HepG2 (cell line): Measurements from ENCODE around the gene CKLF. TPM values are rescaled to one million over a fixed set of nuclear protein-coding genes. Genes with fewer than 3 reads are reported as not detected.

ENCODE experiments used
- ATAC-seq: fragments of 200-7000 bp; cut with Tn5 transposase; 3 replicates; pipeline ENCODE4 v1.9.1; 2020; ENCODE audit warnings: mild to moderate bottlenecking, moderate library complexity
- BruUV-seq: library from RNA; stranded (reverse); fragments of 400-500 nt; replicated peaks from 2 replicates; lab custom pipeline; 2021; lab: Mats Ljungman, UMichigan
- CTCF ChIA-PET: fragments of 300-600 bp; formaldehyde crosslinking; extraction: SDS; loops from one replicate; lab custom pipeline; 2021; ENCODE audit warnings: low total read pairs, inconsistent platforms, low intra/inter-chr PET ratio; lab: Yijun Ruan, JAX
- POLR2A ChIA-PET: fragments of 350-600 bp; sonication (Branson Sonifier 250); formaldehyde crosslinking; loops from one replicate; lab custom pipeline; 2020; ENCODE audit warnings: antibody characterized with exemption, inconsistent platforms; lab: Yijun Ruan, JAX
- DNase-seq: peaks from one replicate; pipeline ENCODE4 v3.0.0-alpha.2; 2015; ENCODE audit warnings: low spot score
- FAIRE-seq: peaks from 3 replicates; lab custom pipeline; 2011; peaks lifted over from hg19 to GRCh38; lab: Jason Lieb, UNC
- H2AFZ ChIP-seq: one replicate; pipeline ENCODE4 v1.6.1; 2011; ENCODE audit warnings: low read length, inconsistent platforms
- H3K27ac ChIP-seq: fragments of 300-600 bp; 3 replicates; pipeline ENCODE4 v1.8.0; 2011; ENCODE audit warnings: mixed run types, mild to moderate bottlenecking, mixed read lengths, low read length, inconsistent platforms; ENCODE audit not compliant: insufficient read depth; ENCODE audit errors: extremely low read length
- H3K27me3 ChIP-seq, 2 experiments: fragments of 200-600 bp in 1 of 2; 2 replicates in 1 of 2; 3 replicates in 1 of 2; pipeline versions ENCODE4 v1.6.0 to v1.8.0; 2011; ENCODE audit warnings: low read length in 2 of 2, mild to moderate bottlenecking in 2 of 2, moderate library complexity in 2 of 2, inconsistent platforms in 1 of 2; ENCODE audit not compliant: insufficient read depth in 2 of 2, control insufficient read depth in 1 of 2
- H3K36me3 ChIP-seq, 2 experiments: fragments of 200-600 bp in 1 of 2; replicated peaks in 1 of 2; 2 replicates in 1 of 2; 3 replicates in 1 of 2; pipeline versions ENCODE4 v1.5.1 to v1.8.0; 2011; ENCODE audit warnings: low read length in 2 of 2, inconsistent platforms in 1 of 2; ENCODE audit not compliant: insufficient read depth in 2 of 2, control insufficient read depth in 1 of 2
- H3K4me1 ChIP-seq: 2 replicates; pipeline ENCODE4 v1.5.1; 2012; ENCODE audit warnings: low read length, inconsistent platforms; ENCODE audit not compliant: insufficient read depth
- H3K4me2 ChIP-seq: 2 replicates; pipeline ENCODE4 v1.6.0; 2011; ENCODE audit warnings: low read depth, low read length, inconsistent platforms
- H3K4me3 ChIP-seq, 3 experiments: fragments of 200-600 bp in 1 of 3; sonication (generic), shearing (Covaris generic) in 1 of 3; replicated peaks in 1 of 3; 2 replicates each; pipeline ENCODE4 v1.5.1; 2011 to 2016; ENCODE audit warnings: low read length in 3 of 3, inconsistent platforms in 2 of 3, low read depth in 2 of 3, mild to moderate bottlenecking in 2 of 3, control low read depth in 1 of 3, mixed read lengths in 1 of 3; ENCODE audit not compliant: insufficient read depth in 1 of 3
- H3K79me2 ChIP-seq: one replicate; pipeline ENCODE4 v1.6.1; 2011; ENCODE audit warnings: low read length, inconsistent platforms; ENCODE audit not compliant: insufficient read depth
- H3K9ac ChIP-seq: 2 replicates; pipeline ENCODE4 v1.6.0; 2011; ENCODE audit warnings: mild to moderate bottlenecking, low read depth, low read length, inconsistent platforms; ENCODE audit not compliant: insufficient read depth
- H3K9me3 ChIP-seq: 2 replicates; pipeline ENCODE4 v1.5.1; 2012; ENCODE audit warnings: mild to moderate bottlenecking, low read length
- H4K20me1 ChIP-seq: 2 replicates; pipeline ENCODE4 v1.6.0; 2011; ENCODE audit warnings: inconsistent platforms, mild to moderate bottlenecking, low read length, moderate library complexity; ENCODE audit not compliant: insufficient read depth
- GATA4 ChIP-seq: sonication (generic); IDR thresholded peaks from 2 replicates; pipeline ENCODE4 v1.6.1; 2016; ENCODE audit warnings: antibody characterized with exemption, low read depth, borderline replicate concordance
- HOXA3 ChIP-seq: sonication (generic); formaldehyde crosslinking; IDR thresholded peaks from 2 replicates; pipeline ENCODE4 v1.5.0; 2020; ENCODE audit warnings: missing genetic modification reagents
- KDM5B ChIP-seq: sonication (generic); formaldehyde crosslinking; IDR thresholded peaks from 2 replicates; pipeline ENCODE4 v1.4.0; 2020; ENCODE audit warnings: missing genetic modification reagents, mild to moderate bottlenecking, borderline replicate concordance
- MTA1 ChIP-seq: sonication (generic); formaldehyde crosslinking; IDR thresholded peaks from 2 replicates; pipeline ENCODE4 v1.4.0; 2020; ENCODE audit warnings: missing genetic modification reagents, mild to moderate bottlenecking, borderline replicate concordance
- PCBP1 ChIP-seq: fragments of 200-400 bp; formaldehyde crosslinking; IDR thresholded peaks from 2 replicates; pipeline ENCODE4 v1.6.1; 2017; ENCODE audit warnings: mild to moderate bottlenecking, low read depth, low read length, borderline replicate concordance
- PPARG ChIP-seq: conservative IDR thresholded peaks from 2 replicates; pipeline ENCODE4 v1.6.1; 2016; ENCODE audit warnings: missing biosample characterization, missing genetic modification reagents
- SALL2 ChIP-seq: sonication (generic); formaldehyde crosslinking; IDR thresholded peaks from 2 replicates; pipeline ENCODE4 v1.8.1; 2023; ENCODE audit warnings: mild to moderate bottlenecking, missing genetic modification reagents, inconsistent platforms
- THRA ChIP-seq: sonication (generic); formaldehyde crosslinking; IDR thresholded peaks from 2 replicates; pipeline ENCODE4 v1.4.0; 2020; ENCODE audit warnings: missing genetic modification reagents, borderline replicate concordance
- ZNF331 ChIP-seq: sonication (generic); formaldehyde crosslinking; IDR thresholded peaks from 2 replicates; pipeline ENCODE4 v1.4.0; 2020; ENCODE audit warnings: missing genetic modification reagents
- ZNF335 ChIP-seq: sonication (generic); formaldehyde crosslinking; IDR thresholded peaks from 2 replicates; pipeline ENCODE4 v1.4.0; 2020; ENCODE audit warnings: missing genetic modification reagents
- ZNF501 ChIP-seq: sonication (generic); formaldehyde crosslinking; IDR thresholded peaks from 2 replicates; pipeline ENCODE4 v1.5.1; 2020; ENCODE audit warnings: mild to moderate bottlenecking, moderate library complexity, missing genetic modification reagents
- ZNF720 ChIP-seq: sonication (generic); formaldehyde crosslinking; IDR thresholded peaks from 2 replicates; pipeline ENCODE4 v1.4.0; 2020; ENCODE audit warnings: missing genetic modification reagents
- ZNF781 ChIP-seq: sonication (generic); formaldehyde crosslinking; IDR thresholded peaks from 2 replicates; pipeline ENCODE4 v1.5.1; 2020; ENCODE audit warnings: borderline replicate concordance, mild to moderate bottlenecking, missing genetic modification reagents; ENCODE audit errors: not compliant biosample characterization
- WGBS: methylation state at CpG from one replicate; pipeline ENCODE4 v1.1.6; 2017; ENCODE audit warnings: low lambda C conversion rate; 5-methylcytosine and 5-hydroxymethylcytosine counted together
- in situ Hi-C: cut with HindIII; loops from 2 replicates; pipeline ENCODE4 v1.10.0; 2017; ENCODE audit warnings: low pct_unique_long_range_greater_than_20kb; ENCODE audit not compliant: extremely low pct_ligation_motif_present
- intact Hi-C: fragments of 100-400 bp; cut with micrococcal nuclease; formaldehyde crosslinking; loops from one replicate; pipeline ENCODE4 v1.10.0; 2022; ENCODE audit not compliant: unreplicated experiment
- polyA plus RNA-seq, 8 experiments: library from polyadenylated mRNA; depleted of rRNA in 3 of 8; stranded (reverse) in 7 of 8; unstranded in 1 of 8; fragments of >200 nt; fragmentation: Illumina TruSeq in 4 of 8; extraction: Trizol in 4 of 8; gene quantifications; 2 replicates each; pipeline versions ENCODE4 v1.2.1 to v1.2.3, GENCODE V29; 2011 to 2016; ENCODE audit warnings: low read depth in 4 of 8, missing spikeins in 1 of 8, mixed read lengths in 1 of 8; ENCODE audit not compliant: insufficient read depth in 1 of 8
- total RNA-seq, 5 experiments: library from RNA; depleted of rRNA; stranded (reverse); fragments of >200 nt; fragmentation: Illumina TruSeq; extraction: Trizol; gene quantifications; 2 replicates each; pipeline ENCODE4 v1.2.3, GENCODE V29; 2016; ENCODE audit warnings: low read depth in 1 of 5

CKLF gene
- total and polyA plus RNA-seq, 2 of the 13 experiments (the other 11 are each of a cell fraction or from before 2014, with no cell fraction given) = 120 to 167 TPM

GRCh38 chr16:66544016-66544757 is 8.2 kb upstream of the CKLF start:
- no TSS peak for BruUV-seq
- in situ Hi-C loops = no loop called here

More at GRCh38 chr16:66544016-66544757, 8.2 kb upstream of the CKLF start:
- TF ChIP-seq ZNF781 = no peak
- no peak for TF ChIP-seq THRA (CRISPR knock-in tag)
- no peak for TF ChIP-seq ZNF335
- no peak for TF ChIP-seq SALL2 (CRISPR knock-in tag)
- no peak for TF ChIP-seq GATA4
- no peak for TF ChIP-seq ZNF720 (CRISPR knock-in tag)
- no peak for TF ChIP-seq PPARG (CRISPR knock-in tag)
- TF ChIP-seq KDM5B (CRISPR knock-in tag) = no peak
- TF ChIP-seq ZNF501 = no peak
- TF ChIP-seq ZNF331 (CRISPR knock-in tag) = no peak
- TF ChIP-seq PCBP1 = no peak
- no peak for TF ChIP-seq MTA1 (CRISPR knock-in tag)
- TF ChIP-seq HOXA3 (CRISPR knock-in tag) = no peak
- TF ChIP-seq, all 625 proteins: peak for 0
- Histone ChIP-seq H3K4me2 (no peak overlapping the region), H3K9me3 (no peaks in the 10 kb centered on the region), H3K36me3 (no peaks in the 10 kb centered on the region; a peak in 2 of 5 replicates), H3K4me1 (peaks cover 20% of the 10 kb centered on the region), H3K79me2 (no peaks in the 10 kb centered on the region), H3K27me3 (no peaks in the 10 kb centered on the region), H3K4me3 (no peak overlapping the region), H3K9ac (no peak overlapping the region), H2AFZ (no peak overlapping the region), H3K27ac (no peak overlapping the region), H4K20me1 (no peaks in the 10 kb centered on the region)
- ATAC-seq (no peak), DNase-seq (no peak), FAIRE-seq (no peak)
- intact Hi-C loops = no loop called here
- 89% methylated on average over 7 of the region's 7 CpGs for WGBS
- POLR2A ChIA-PET = interaction anchor here (1.4 kb wide), 1 partner anchor 8 kb away, joined by 5 read pairs; the partner anchor contains the start of gene CKLF
- CTCF ChIA-PET = no interaction called here
